H1 (cell line): Measurements from ENCODE around the gene EEIG1. TPM values are rescaled to one million over a fixed set of nuclear protein-coding genes. Genes with fewer than 3 reads are reported as not detected.

Source experiments
- CTCF ChIA-PET: fragments of 300-600 bp; sonication (Branson Sonifier 250); formaldehyde crosslinking; loops from one replicate; lab custom pipeline; 2021; ENCODE audit not compliant: partially characterized antibody; lab: Charles Lee
- POLR2A ChIA-PET: fragments of 300-600 bp; sonication (Branson Sonifier 250); formaldehyde crosslinking; loops from one replicate; lab custom pipeline; 2021; ENCODE audit warnings: inconsistent platforms; ENCODE audit not compliant: partially characterized antibody; lab: Charles Lee
- DNase-seq, 2 experiments: peaks; one replicate each; pipeline versions ENCODE4 v3.0.0 to v3.0.0-alpha.2; 2010 to 2022; ENCODE audit warnings: low spot score in 2 of 2, low read depth in 1 of 2, mixed read lengths in 1 of 2
- FAIRE-seq: peaks from 2 replicates; lab custom pipeline; 2011; peaks lifted over from hg19 to GRCh38; lab: Jason Lieb, UNC
- H2AFZ ChIP-seq: 2 replicates; pipeline ENCODE4 v1.8.1; 2012; ENCODE audit warnings: low read length, inconsistent platforms
- H2AK5ac ChIP-seq: 2 replicates; pipeline ENCODE4 v1.6.1; 2013; ENCODE audit warnings: low read depth, low read length
- H2BK120ac ChIP-seq: replicated peaks from 2 replicates; pipeline ENCODE3; 2013; ENCODE audit warnings: low read depth, low read length, inconsistent platforms
- H2BK12ac ChIP-seq: 2 replicates; pipeline ENCODE4 v1.6.1; 2013; ENCODE audit warnings: low read depth, low read length
- H2BK15ac ChIP-seq: 2 replicates; pipeline ENCODE4 v1.6.1; 2013; ENCODE audit warnings: low read length
- H2BK20ac ChIP-seq: 2 replicates; pipeline ENCODE4 v1.6.1; 2013; ENCODE audit warnings: low read length
- H2BK5ac ChIP-seq: 2 replicates; pipeline ENCODE4 v1.6.1; 2013; ENCODE audit warnings: low read depth, low read length
- H3K14ac ChIP-seq: 2 replicates; pipeline ENCODE4 v1.6.1; 2013; ENCODE audit warnings: inconsistent platforms; ENCODE audit not compliant: insufficient read length
- H3K18ac ChIP-seq: 2 replicates; pipeline ENCODE4 v1.6.1; 2013; ENCODE audit warnings: low read length; ENCODE audit errors: extremely low read depth
- H3K23ac ChIP-seq: 2 replicates; pipeline ENCODE4 v1.6.1; 2013; ENCODE audit warnings: inconsistent platforms; ENCODE audit not compliant: insufficient read length
- H3K23me2 ChIP-seq: 2 replicates; pipeline ENCODE4 v1.6.1; 2013; ENCODE audit warnings: low read depth, low read length
- H3K27ac ChIP-seq: 2 replicates; pipeline ENCODE4 v1.6.1; 2011; ENCODE audit warnings: low read depth, low read length, inconsistent platforms
- H3K27me3 ChIP-seq, 4 experiments: replicated peaks in 1 of 4; 1 replicate in 1 of 4; 2 replicates in 3 of 4; pipeline versions ENCODE4 v1.6.1 to v1.8.1; 2011 to 2013; ENCODE audit warnings: low read length in 3 of 4, mild to moderate bottlenecking in 3 of 4, inconsistent platforms in 2 of 4, mixed read lengths in 2 of 4, moderate library complexity in 1 of 4; ENCODE audit not compliant: control insufficient read depth in 3 of 4, insufficient read depth in 3 of 4; ENCODE audit errors: extremely low read depth in 1 of 4
- H3K36me3 ChIP-seq, 4 experiments: 2 replicates each; pipeline versions ENCODE4 v1.6.1 to v1.8.1; 2011 to 2013; ENCODE audit warnings: mild to moderate bottlenecking in 4 of 4, low read length in 3 of 4, moderate library complexity in 2 of 4, control low read depth in 1 of 4, inconsistent platforms in 1 of 4; ENCODE audit not compliant: insufficient read depth in 4 of 4, control insufficient read depth in 2 of 4
- H3K4ac ChIP-seq: replicated peaks from 2 replicates; pipeline ENCODE3; 2013; ENCODE audit warnings: low read length, low read depth, mixed read lengths, inconsistent platforms; ENCODE audit not compliant: insufficient read length
- H3K4me1 ChIP-seq, 4 experiments: replicated peaks in 1 of 4; 1 replicate in 1 of 4; 2 replicates in 3 of 4; pipeline versions ENCODE4 v1.6.1 to v1.8.1; 2011 to 2013; ENCODE audit warnings: low read length in 3 of 4, inconsistent platforms in 2 of 4, mixed read lengths in 1 of 4; ENCODE audit not compliant: insufficient read depth in 4 of 4, control insufficient read depth in 3 of 4
- H3K4me2 ChIP-seq, 2 experiments: 2 replicates each; pipeline versions ENCODE4 v1.6.1 to v1.8.1; 2011 to 2013; ENCODE audit warnings: low read depth in 2 of 2, low read length in 2 of 2, control low read depth in 1 of 2, inconsistent platforms in 1 of 2, mild to moderate bottlenecking in 1 of 2; ENCODE audit not compliant: insufficient read depth in 1 of 2
- H3K4me3 ChIP-seq, 4 experiments: fragments of 200-600, 300-600 bp in 1 of 4; sonication (generic), shearing (Covaris generic), sonication (Bioruptor Twin) in 1 of 4; 2 replicates each; pipeline versions ENCODE4 v1.5.1 to v1.8.1; 2011 to 2016; ENCODE audit warnings: low read length in 4 of 4, low read depth in 3 of 4, control low read depth in 2 of 4, inconsistent platforms in 2 of 4, mild to moderate bottlenecking in 2 of 4, mixed read lengths in 1 of 4, moderate library complexity in 1 of 4; ENCODE audit not compliant: insufficient read depth in 2 of 4; ENCODE audit errors: extremely low read depth in 1 of 4
- H3K56ac ChIP-seq: replicated peaks from 2 replicates; pipeline ENCODE3; 2013; ENCODE audit warnings: low read depth, mild to moderate bottlenecking, mixed read lengths, low read length, inconsistent platforms; ENCODE audit not compliant: insufficient read length
- H3K79me1 ChIP-seq: 2 replicates; pipeline ENCODE4 v1.6.1; 2013; ENCODE audit warnings: low read depth, low read length, control low read depth
- H3K79me2 ChIP-seq, 2 experiments: 2 replicates each; pipeline versions ENCODE4 v1.6.1 to v1.8.1; 2012 to 2013; ENCODE audit warnings: low read length in 2 of 2, mild to moderate bottlenecking in 2 of 2, inconsistent platforms in 1 of 2; ENCODE audit not compliant: insufficient read depth in 2 of 2, control insufficient read depth in 1 of 2
- H3K9ac ChIP-seq, 4 experiments: replicated peaks in 1 of 4; 1 replicate in 1 of 4; 2 replicates in 3 of 4; pipeline versions ENCODE4 v1.6.1 to v1.8.1; 2011 to 2013; ENCODE audit warnings: low read depth in 3 of 4, low read length in 3 of 4, control low read depth in 2 of 4, mild to moderate bottlenecking in 2 of 4, moderate library complexity in 2 of 4, inconsistent platforms in 1 of 4; ENCODE audit errors: extremely low read depth in 1 of 4
- H3K9me3 ChIP-seq, 2 experiments: 2 replicates each; pipeline versions ENCODE4 v1.6.1 to v1.8.1; 2012 to 2013; ENCODE audit warnings: mild to moderate bottlenecking in 2 of 2, moderate library complexity in 2 of 2, control low read depth in 1 of 2, inconsistent platforms in 1 of 2, low read depth in 1 of 2, low read length in 1 of 2, mixed read lengths in 1 of 2; ENCODE audit not compliant: insufficient read depth in 2 of 2
- H4K20me1 ChIP-seq, 2 experiments: replicated peaks in 1 of 2; 2 replicates each; pipeline versions ENCODE3 to v1.8.1; 2011 to 2013; ENCODE audit warnings: inconsistent platforms in 2 of 2, low read length in 2 of 2, mild to moderate bottlenecking in 1 of 2; ENCODE audit not compliant: insufficient read depth in 2 of 2, control insufficient read depth in 1 of 2
- H4K5ac ChIP-seq: 2 replicates; pipeline ENCODE4 v1.6.1; 2013; ENCODE audit warnings: low read length, low read depth, mixed read lengths, inconsistent platforms; ENCODE audit not compliant: insufficient read length
- H4K8ac ChIP-seq: 2 replicates; pipeline ENCODE4 v1.8.0; 2013; ENCODE audit warnings: mild to moderate bottlenecking, moderate library complexity, low read length, inconsistent platforms; ENCODE audit not compliant: insufficient read depth; ENCODE audit errors: extremely low read depth
- H4K91ac ChIP-seq: replicated peaks from 2 replicates; pipeline ENCODE3; 2013; ENCODE audit warnings: low read length, mixed read lengths, inconsistent platforms; ENCODE audit not compliant: insufficient read length
- JUND ChIP-seq: IDR thresholded peaks from 2 replicates; pipeline ENCODE4 v1.6.1; 2011; ENCODE audit warnings: mild to moderate bottlenecking, improper control_type of control experiment, low read length
- KDM4A ChIP-seq: IDR thresholded peaks from one replicate; pipeline ENCODE4 v1.7.1; 2012; ENCODE audit warnings: low read depth, mild to moderate bottlenecking, moderate library complexity, low read length, inconsistent platforms; ENCODE audit not compliant: severe bottlenecking
- POU5F1 ChIP-seq: IDR thresholded peaks from 2 replicates; pipeline ENCODE4 v1.6.1; 2011; ENCODE audit warnings: low read depth, mild to moderate bottlenecking, low read length, moderate library complexity
- RBBP5 ChIP-seq: IDR thresholded peaks from 2 replicates; pipeline ENCODE4 v1.7.1; 2012; ENCODE audit warnings: low read depth, mild to moderate bottlenecking, inconsistent platforms, low read length, moderate library complexity, borderline replicate concordance
- SIN3A ChIP-seq, 2 experiments: IDR thresholded peaks in 1 of 2; conservative IDR thresholded peaks in 1 of 2; 2 replicates each; pipeline ENCODE4 v1.6.1; 2011 to 2012; ENCODE audit warnings: low read length in 2 of 2, improper control_type of control experiment in 1 of 2, low read depth in 1 of 2, mild to moderate bottlenecking in 1 of 2
- SP2 ChIP-seq: IDR thresholded peaks from 2 replicates; pipeline ENCODE4 v1.6.1; 2012; ENCODE audit warnings: mild to moderate bottlenecking, low read length, inconsistent platforms
- SRF ChIP-seq: IDR thresholded peaks from 2 replicates; pipeline ENCODE4 v1.6.1; 2011; ENCODE audit warnings: mild to moderate bottlenecking, low read depth, low read length, moderate library complexity
- TAF7 ChIP-seq: optimal IDR thresholded peaks from 2 replicates; pipeline ENCODE3; 2011; ENCODE audit warnings: low read depth, mild to moderate bottlenecking, inconsistent platforms, low read length, moderate library complexity, borderline replicate concordance
- TEAD4 ChIP-seq: IDR thresholded peaks from 2 replicates; pipeline ENCODE4 v1.6.1; 2012; ENCODE audit warnings: low read depth, low read length, inconsistent platforms, mixed read lengths
- WGBS, 2 experiments: shearing (Covaris generic) in 1 of 2; methylation state at CpG; one replicate each; pipeline versions ENCODE4 v1.1.6 to v1.1.7; 2013 to 2015; ENCODE audit warnings: low lambda C conversion rate in 2 of 2, mixed read lengths in 2 of 2, inconsistent platforms in 1 of 2, low coverage in 1 of 2, missing lambda C conversion rate in 1 of 2; ENCODE audit not compliant: insufficient replicate concordance in 2 of 2, insufficient coverage in 1 of 2, insufficient read length in 1 of 2; ENCODE audit errors: extremely low coverage in 1 of 2, missing lambda C conversion rate in 1 of 2; 5-methylcytosine and 5-hydroxymethylcytosine counted together
- polyA plus RNA-seq, 7 experiments: library from polyadenylated mRNA; depleted of rRNA in 3 of 7; stranded (reverse) in 5 of 7; unstranded in 2 of 7; fragments of >200 nt in 5 of 7; fragments of 200-250 nt in 2 of 7; gene quantifications; 1 replicate in 5 of 7; 2 replicates in 1 of 7; 4 replicates in 1 of 7; pipeline versions ENCODE4 v1.2.1 to v1.2.3, GENCODE V29; 2011 to 2013; ENCODE audit warnings: missing spikeins in 2 of 7, mixed read lengths in 2 of 7
- total RNA-seq: library from RNA; stranded (reverse); fragmentation: NEBNext Ultra II Directional; extraction: Animal tissue kit (Norgen Biotek cat#: 25700); gene quantifications from 2 replicates; pipeline ENCODE4 v1.2.1, GENCODE V29; 2021

Gene EEIG1
- total and polyA plus RNA-seq, 2 of the 8 experiments (the other 6 are each of a cell fraction or from before 2014, with no cell fraction given): 29.8 to 50.8 TPM

DNA sequence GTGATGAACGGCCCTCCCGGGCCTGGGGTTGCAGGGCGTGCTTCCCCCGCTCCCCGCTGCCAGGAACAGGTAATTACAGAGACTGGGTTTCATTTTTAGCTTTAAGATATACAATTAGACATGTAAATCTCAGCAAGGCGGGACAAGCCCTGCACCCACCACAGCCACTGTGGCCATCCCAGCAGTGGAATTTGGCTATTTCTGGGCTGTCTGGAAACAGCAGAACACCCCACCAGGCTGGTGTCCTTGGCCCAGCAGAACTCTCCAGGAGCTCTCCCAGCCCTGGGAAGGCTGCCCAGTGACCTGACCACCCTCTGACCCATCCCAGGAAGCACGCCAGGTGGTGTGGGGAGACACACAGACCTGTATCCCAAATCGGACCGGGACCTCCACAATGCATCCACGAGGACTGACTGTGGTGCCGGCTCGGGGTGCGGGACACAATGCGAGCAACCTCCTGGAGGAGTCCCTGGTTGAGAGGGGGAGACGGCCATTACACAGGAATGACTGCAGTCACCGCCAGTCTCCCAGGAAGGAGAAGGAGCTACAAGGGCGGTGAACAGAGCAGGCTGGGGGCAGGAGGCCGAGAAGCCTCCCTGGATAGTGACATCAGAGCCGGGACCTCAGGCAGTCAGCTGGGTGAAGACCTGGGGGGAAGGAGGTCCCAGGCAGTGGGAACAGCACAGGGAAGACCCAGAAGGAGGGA lies 17.3 kb downstream of the EEIG1 start:
- Histone ChIP-seq H3K4me3 (no peak overlapping the region), H3K4ac (no peak overlapping the region), H4K8ac (no peak overlapping the region), H2BK5ac (no peak overlapping the region; the same call in 1 of the 2 replicates), H3K9ac (no peak overlapping the region), H3K36me3 (no peaks in the 10 kb centered on the region), H3K23me2 (no peaks in the 10 kb centered on the region), H3K23ac (no peak overlapping the region), H3K4me1 (peaks cover 0 to 47% (median 13%) of the 10 kb centered on the region in 4 experiments; a peak in 5 of 7 replicates), H4K5ac (no peak overlapping the region), H3K18ac (no peak overlapping the region), H2BK12ac (no peak overlapping the region), H3K79me2 (peaks cover 0 to 98% of the 10 kb centered on the region in 2 experiments; a peak in 3 of 4 replicates), H3K9me3 (no peaks in the 10 kb centered on the region), H2BK20ac (no peak overlapping the region), H3K56ac (no peak overlapping the region), H4K20me1 (peaks cover 16 to 39% of the 10 kb centered on the region in 2 experiments), H3K79me1 (peaks cover 26% of the 10 kb centered on the region), H3K4me2 (no peak overlapping the region), H2AK5ac (0 out of 2 replicates have a peak overlapping the region, but pooled peaks have one; percentile 13), H4K91ac (no peak overlapping the region), H3K14ac (no peak overlapping the region), H3K27me3 (no peaks in the 10 kb centered on the region), H2BK120ac (no peak overlapping the region), H2BK15ac (0 out of 2 replicates have a peak overlapping the region, but pooled peaks have one; percentile 29), H2AFZ (no peak overlapping the region), H3K27ac (no peak overlapping the region)
- ChIA-PET CTCF (interaction anchor here (0.5 to 35.5 kb wide), 8 partner anchors 9 to 352 kb away, joined by 3 to 825 read pairs (median 4); no protein-coding TSS in a partner anchor), POLR2A (interaction anchor here (1.5 to 2.3 kb wide), 2 partner anchors 9 to 14 kb away, joined by 6 to 7 read pairs; no protein-coding TSS in a partner anchor)
- DNase-seq: no peak
- no peak for FAIRE-seq
- 93% methylated on average over 18 of the region's 19 CpGs; no CpG with 5 or more reads in 1 of the 2 experiments for WGBS, 2 experiments
- TF ChIP-seq TAF7 (no peak), SP2 (no peak), KDM4A (no peak), SIN3A (conservative IDR thresholded peaks at IDR 0.05 in 1 of 2, IDR thresholded peaks at IDR 0.05 in 1 of 2; ENCODE audit: low read depth in 1 of 2, low read length in 2 of 2) (no peak), TEAD4 (no peak), JUND (no peak), RBBP5 (no peak), SRF (no peak), POU5F1 (no peak)
